Tibial nerve (tissue), 4 donors: ENCODE measurements around the gene CLCN2.

ENCODE experiments used
- EP300 ChIP-seq, 2 donors: sonication (generic); formaldehyde crosslinking; IDR thresholded peaks; one replicate each; pipeline ENCODE4 v1.6.1; 2017; ENCODE audit warnings: antibody characterized with exemption in 2 of 2, mild to moderate bottlenecking in 1 of 2
- POLR2A ChIP-seq, 2 donors: fragments of 450-650 bp; IDR thresholded peaks; one replicate each; pipeline ENCODE4 v1.6.1; 2017; ENCODE audit warnings: antibody characterized with exemption in 2 of 2, mild to moderate bottlenecking in 2 of 2, moderate library complexity in 2 of 2
- TF ChIP-seq, protein P1 (sequence below), 5 experiments: fragments of 200-600 bp in 3 of 5; fragments of 450-650 bp in 2 of 5; sonication (generic) in 3 of 5; IDR thresholded peaks; one replicate each; pipeline ENCODE4 v1.5.1; 2016 to 2019; ENCODE audit warnings: antibody characterized with exemption in 5 of 5, mild to moderate bottlenecking in 3 of 5, moderate library complexity in 2 of 5

DNA sequence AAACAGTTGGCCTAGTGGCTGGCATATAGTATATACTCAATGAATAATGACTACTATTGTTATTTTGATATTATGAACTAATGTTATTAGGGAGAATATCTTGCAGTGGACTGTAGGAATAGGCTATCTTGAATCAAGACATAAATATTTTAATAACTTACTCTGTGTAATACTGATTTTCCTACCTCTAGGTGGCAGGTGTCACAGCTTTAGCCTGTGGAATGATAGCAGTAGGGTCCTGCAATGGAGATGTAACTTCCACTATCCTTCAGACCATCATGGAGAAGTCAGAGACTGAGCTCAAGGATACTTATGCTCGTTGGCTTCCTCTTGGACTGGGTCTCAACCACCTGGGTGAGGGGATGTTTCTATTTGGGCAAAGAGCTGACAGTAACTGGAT, 55.8 kb downstream of the CLCN2 start:
- TF ChIP-seq, protein P1, sequence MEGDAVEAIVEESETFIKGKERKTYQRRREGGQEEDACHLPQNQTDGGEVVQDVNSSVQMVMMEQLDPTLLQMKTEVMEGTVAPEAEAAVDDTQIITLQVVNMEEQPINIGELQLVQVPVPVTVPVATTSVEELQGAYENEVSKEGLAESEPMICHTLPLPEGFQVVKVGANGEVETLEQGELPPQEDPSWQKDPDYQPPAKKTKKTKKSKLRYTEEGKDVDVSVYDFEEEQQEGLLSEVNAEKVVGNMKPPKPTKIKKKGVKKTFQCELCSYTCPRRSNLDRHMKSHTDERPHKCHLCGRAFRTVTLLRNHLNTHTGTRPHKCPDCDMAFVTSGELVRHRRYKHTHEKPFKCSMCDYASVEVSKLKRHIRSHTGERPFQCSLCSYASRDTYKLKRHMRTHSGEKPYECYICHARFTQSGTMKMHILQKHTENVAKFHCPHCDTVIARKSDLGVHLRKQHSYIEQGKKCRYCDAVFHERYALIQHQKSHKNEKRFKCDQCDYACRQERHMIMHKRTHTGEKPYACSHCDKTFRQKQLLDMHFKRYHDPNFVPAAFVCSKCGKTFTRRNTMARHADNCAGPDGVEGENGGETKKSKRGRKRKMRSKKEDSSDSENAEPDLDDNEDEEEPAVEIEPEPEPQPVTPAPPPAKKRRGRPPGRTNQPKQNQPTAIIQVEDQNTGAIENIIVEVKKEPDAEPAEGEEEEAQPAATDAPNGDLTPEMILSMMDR (IDR thresholded peaks at IDR 0.05): no peak
- TF ChIP-seq POLR2A (IDR thresholded peaks at IDR 0.05) (no peak), EP300 (IDR thresholded peaks at IDR 0.05) (no peak)
